GM23338 (cell line): ENCODE results near the gene FAM53A. TPM values are rescaled to one million over a fixed set of nuclear protein-coding genes. Genes with fewer than 3 reads are reported as not detected.

Experiments used
- ATAC-seq: fragments of 200-7000 bp; cut with Tn5 transposase; 3 replicates; pipeline ENCODE4 v1.9.1; 2020
- DNase-seq: peaks from one replicate; pipeline ENCODE4 v3.0.0-alpha.2; 2015; ENCODE audit warnings: low spot score
- H2AFZ ChIP-seq: fragments of 200-600 bp; sonication (generic); 2 replicates; pipeline ENCODE4 v1.8.0; 2016; ENCODE audit warnings: antibody characterized with exemption, mild to moderate bottlenecking, moderate library complexity
- H3F3A ChIP-seq: fragments of 200-600 bp; sonication (generic); replicated peaks from 2 replicates; pipeline ENCODE4 v1.8.0; 2017; ENCODE audit warnings: antibody characterized with exemption, mixed run types, low read depth
- H3K27ac ChIP-seq: fragments of 200-600 bp; sonication (generic); 2 replicates; pipeline ENCODE4 v1.6.1; 2016; ENCODE audit warnings: low read depth
- H3K27me3 ChIP-seq: fragments of 200-600 bp; sonication (generic); 2 replicates; pipeline ENCODE4 v1.8.0; 2016; ENCODE audit warnings: mild to moderate bottlenecking, mixed run types, moderate library complexity; ENCODE audit not compliant: insufficient read depth
- H3K36me3 ChIP-seq: fragments of 200-600 bp; sonication (generic); 2 replicates; pipeline ENCODE4 v1.8.0; 2016; ENCODE audit warnings: mild to moderate bottlenecking; ENCODE audit not compliant: insufficient read depth
- H3K4me1 ChIP-seq: fragments of 200-600 bp; sonication (generic); 2 replicates; pipeline ENCODE4 v1.8.0; 2016; ENCODE audit warnings: mild to moderate bottlenecking, moderate library complexity; ENCODE audit not compliant: insufficient read depth
- H3K4me2 ChIP-seq: fragments of 200-600 bp; sonication (generic); 2 replicates; pipeline ENCODE4 v1.7.1; 2017; ENCODE audit warnings: mixed run types
- H3K4me3 ChIP-seq: fragments of 200-600 bp; sonication (generic); 2 replicates; pipeline ENCODE4 v1.6.1; 2016; ENCODE audit warnings: mixed run types
- H3K79me2 ChIP-seq: fragments of 200-600 bp; sonication (generic); replicated peaks from 2 replicates; pipeline ENCODE4 v1.8.0; 2017; ENCODE audit warnings: mild to moderate bottlenecking; ENCODE audit not compliant: insufficient read depth
- H3K9me2 ChIP-seq: fragments of 200-600 bp; sonication (generic); 2 replicates; pipeline ENCODE4 v1.8.0; 2017; ENCODE audit not compliant: insufficient read depth
- H4K20me1 ChIP-seq: fragments of 200-600 bp; sonication (generic); replicated peaks from 2 replicates; pipeline ENCODE4 v1.8.0; 2017; ENCODE audit warnings: mild to moderate bottlenecking; ENCODE audit not compliant: insufficient read depth
- H3K27ac Mint-ChIP-seq: 2 replicates; pipeline ENCODE4 v1.8.0; 2020; ENCODE audit warnings: inconsistent platforms, mild to moderate bottlenecking, moderate library complexity, mixed read lengths
- H3K27me3 Mint-ChIP-seq: 3 replicates; pipeline ENCODE4 v1.8.0; 2022; ENCODE audit warnings: low read depth, mild to moderate bottlenecking, moderate library complexity, mixed read lengths, inconsistent platforms; ENCODE audit not compliant: insufficient read depth, poor library complexity
- H3K36me3 Mint-ChIP-seq: 3 replicates; pipeline ENCODE4 v1.8.0; 2021; ENCODE audit warnings: low read depth, mild to moderate bottlenecking, inconsistent platforms, moderate library complexity, mixed read lengths
- H3K4me1 Mint-ChIP-seq: 3 replicates; pipeline ENCODE4 v1.8.0; 2020; ENCODE audit warnings: mild to moderate bottlenecking, inconsistent platforms, mixed read lengths
- H3K4me3 Mint-ChIP-seq: 3 replicates; pipeline ENCODE4 v1.8.0; 2021; ENCODE audit warnings: moderate library complexity, mild to moderate bottlenecking, inconsistent platforms, mixed read lengths
- H3K9me3 Mint-ChIP-seq: 3 replicates; pipeline ENCODE4 v1.8.0; 2020; ENCODE audit warnings: moderate library complexity, mild to moderate bottlenecking, inconsistent platforms, mixed read lengths
- CREB1 ChIP-seq: fragments of 250-450 bp; sonication (Bioruptor Pico); IDR thresholded peaks from 2 replicates; pipeline ENCODE4 v1.5.0; 2020; ENCODE audit warnings: low read depth, mild to moderate bottlenecking, moderate library complexity
- EZH2 ChIP-seq: fragments of 200-600 bp; sonication (generic); IDR thresholded peaks from one replicate; pipeline ENCODE4 v1.8.0; 2017; ENCODE audit warnings: antibody characterized with exemption, mild to moderate bottlenecking, low read depth; ENCODE audit not compliant: unreplicated experiment
- EZH2phosphoT487 ChIP-seq: fragments of 200-600 bp; sonication (generic); IDR thresholded peaks from one replicate; pipeline ENCODE4 v1.8.1; 2018; ENCODE audit warnings: antibody characterized with exemption; ENCODE audit not compliant: unreplicated experiment
- JUNB ChIP-seq: IDR thresholded peaks from one replicate; pipeline ENCODE4 v1.6.1; 2016; ENCODE audit warnings: antibody characterized with exemption; ENCODE audit not compliant: unreplicated experiment
- NANOG ChIP-seq: IDR thresholded peaks from 2 replicates; pipeline ENCODE4 v1.6.1; 2016; ENCODE audit warnings: antibody characterized with exemption, borderline replicate concordance
- POLR2AphosphoS5 ChIP-seq: IDR thresholded peaks from 2 replicates; pipeline ENCODE4 v1.6.1; 2016; ENCODE audit warnings: antibody characterized with exemption, low read depth
- STAT1 ChIP-seq: IDR thresholded peaks from one replicate; pipeline ENCODE4 v1.6.1; 2016; ENCODE audit warnings: antibody characterized with exemption; ENCODE audit not compliant: unreplicated experiment
- ZNF114 ChIP-seq: fragments of 250-450 bp; sonication (Bioruptor Pico); IDR thresholded peaks from 2 replicates; pipeline ENCODE4 v1.5.0; 2020; ENCODE audit warnings: mild to moderate bottlenecking, moderate library complexity
- ZNF331 ChIP-seq: fragments of 250-450 bp; sonication (Bioruptor Pico); IDR thresholded peaks from 2 replicates; pipeline ENCODE4 v1.5.0; 2020; ENCODE audit warnings: low read depth, mild to moderate bottlenecking, moderate library complexity
- polyA plus RNA-seq: library from polyadenylated mRNA; unstranded; fragments of >200 nt; fragmentation: Nextera tagmentation; extraction: Ambion mirVana; gene quantifications from 2 replicates; pipeline ENCODE4 v1.2.1, GENCODE V29; 2016
- total RNA-seq: library from RNA; depleted of rRNA; stranded (reverse); fragments of >200 nt; shearing (Covaris generic); gene quantifications from 2 replicates; pipeline ENCODE4 v1.2.3, GENCODE V29; 2014
- TF ChIP-seq, protein P1 (sequence below): IDR thresholded peaks from 2 replicates; pipeline ENCODE4 v1.6.1; 2016; ENCODE audit warnings: antibody characterized with exemption
- TF ChIP-seq, protein P2 (sequence below), 2 experiments: fragments of 200-600 bp in 1 of 2; sonication (generic) in 1 of 2; conservative IDR thresholded peaks; 2 replicates each; pipeline versions ENCODE4 v1.5.1 to v1.6.1; 2016 to 2017; ENCODE audit warnings: antibody characterized with exemption in 2 of 2, low read depth in 2 of 2, mild to moderate bottlenecking in 2 of 2, moderate library complexity in 1 of 2
- TF ChIP-seq, protein P3 (sequence below): fragments of 250-450 bp; sonication (Bioruptor Pico); IDR thresholded peaks from 2 replicates; pipeline ENCODE4 v1.5.0; 2020; ENCODE audit warnings: mild to moderate bottlenecking, moderate library complexity
- TF ChIP-seq, protein P4 (sequence below): IDR thresholded peaks from one replicate; pipeline ENCODE4 v1.6.1; 2018; ENCODE audit warnings: antibody characterized with exemption; ENCODE audit not compliant: unreplicated experiment

The FAM53A gene
- total and polyA plus RNA-seq, 2 experiments from 2014 or later, result 1.1 to 3.1 TPM

DNA sequence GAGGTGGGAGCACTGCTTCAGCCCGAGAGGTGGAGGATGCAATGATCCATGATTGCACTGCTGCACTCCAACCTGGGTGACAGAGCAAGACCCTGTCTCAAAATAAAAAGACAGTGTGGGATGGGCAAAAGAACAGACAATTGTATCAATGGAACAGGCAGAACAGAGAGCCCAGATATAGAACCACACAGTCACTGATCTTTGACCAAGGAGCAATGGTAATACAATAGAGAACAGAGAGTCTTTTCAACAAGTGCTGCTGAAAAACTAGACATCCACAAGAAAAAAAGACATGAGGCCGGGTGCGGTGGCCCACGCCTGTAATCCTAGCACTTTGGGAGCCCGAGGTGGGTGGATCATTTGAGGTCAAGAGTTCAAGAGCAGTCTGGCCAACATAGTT is 5.9 kb downstream of the FAM53A start:
- H3K27me3 ChIP-seq, result peaks cover 17% of the 10 kb centered on the region
- H3K36me3 ChIP-seq, result no peaks in the 10 kb centered on the region
- peaks cover 18% of the 10 kb centered on the region for H3K4me1 Mint-ChIP-seq
- H3K4me3 ChIP-seq, result no peak overlapping the region
- TF ChIP-seq EZH2 (no peak), NANOG (no peak), EZH2phosphoT487 (no peak), ZNF331 (no peak), ZNF114 (CRISPR knock-in tag) (no peak), POLR2AphosphoS5 (no peak), JUNB (no peak), STAT1 (no peak), CREB1 (CRISPR knock-in tag) (no peak)
- TF ChIP-seq, protein P1, sequence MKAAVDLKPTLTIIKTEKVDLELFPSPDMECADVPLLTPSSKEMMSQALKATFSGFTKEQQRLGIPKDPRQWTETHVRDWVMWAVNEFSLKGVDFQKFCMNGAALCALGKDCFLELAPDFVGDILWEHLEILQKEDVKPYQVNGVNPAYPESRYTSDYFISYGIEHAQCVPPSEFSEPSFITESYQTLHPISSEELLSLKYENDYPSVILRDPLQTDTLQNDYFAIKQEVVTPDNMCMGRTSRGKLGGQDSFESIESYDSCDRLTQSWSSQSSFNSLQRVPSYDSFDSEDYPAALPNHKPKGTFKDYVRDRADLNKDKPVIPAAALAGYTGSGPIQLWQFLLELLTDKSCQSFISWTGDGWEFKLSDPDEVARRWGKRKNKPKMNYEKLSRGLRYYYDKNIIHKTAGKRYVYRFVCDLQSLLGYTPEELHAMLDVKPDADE, result no peak
- TF ChIP-seq, protein P2, sequence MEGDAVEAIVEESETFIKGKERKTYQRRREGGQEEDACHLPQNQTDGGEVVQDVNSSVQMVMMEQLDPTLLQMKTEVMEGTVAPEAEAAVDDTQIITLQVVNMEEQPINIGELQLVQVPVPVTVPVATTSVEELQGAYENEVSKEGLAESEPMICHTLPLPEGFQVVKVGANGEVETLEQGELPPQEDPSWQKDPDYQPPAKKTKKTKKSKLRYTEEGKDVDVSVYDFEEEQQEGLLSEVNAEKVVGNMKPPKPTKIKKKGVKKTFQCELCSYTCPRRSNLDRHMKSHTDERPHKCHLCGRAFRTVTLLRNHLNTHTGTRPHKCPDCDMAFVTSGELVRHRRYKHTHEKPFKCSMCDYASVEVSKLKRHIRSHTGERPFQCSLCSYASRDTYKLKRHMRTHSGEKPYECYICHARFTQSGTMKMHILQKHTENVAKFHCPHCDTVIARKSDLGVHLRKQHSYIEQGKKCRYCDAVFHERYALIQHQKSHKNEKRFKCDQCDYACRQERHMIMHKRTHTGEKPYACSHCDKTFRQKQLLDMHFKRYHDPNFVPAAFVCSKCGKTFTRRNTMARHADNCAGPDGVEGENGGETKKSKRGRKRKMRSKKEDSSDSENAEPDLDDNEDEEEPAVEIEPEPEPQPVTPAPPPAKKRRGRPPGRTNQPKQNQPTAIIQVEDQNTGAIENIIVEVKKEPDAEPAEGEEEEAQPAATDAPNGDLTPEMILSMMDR (conservative IDR thresholded peaks at IDR 0.05; ENCODE audit: low read depth in 2 of 2), result no peak
- TF ChIP-seq, protein P3, sequence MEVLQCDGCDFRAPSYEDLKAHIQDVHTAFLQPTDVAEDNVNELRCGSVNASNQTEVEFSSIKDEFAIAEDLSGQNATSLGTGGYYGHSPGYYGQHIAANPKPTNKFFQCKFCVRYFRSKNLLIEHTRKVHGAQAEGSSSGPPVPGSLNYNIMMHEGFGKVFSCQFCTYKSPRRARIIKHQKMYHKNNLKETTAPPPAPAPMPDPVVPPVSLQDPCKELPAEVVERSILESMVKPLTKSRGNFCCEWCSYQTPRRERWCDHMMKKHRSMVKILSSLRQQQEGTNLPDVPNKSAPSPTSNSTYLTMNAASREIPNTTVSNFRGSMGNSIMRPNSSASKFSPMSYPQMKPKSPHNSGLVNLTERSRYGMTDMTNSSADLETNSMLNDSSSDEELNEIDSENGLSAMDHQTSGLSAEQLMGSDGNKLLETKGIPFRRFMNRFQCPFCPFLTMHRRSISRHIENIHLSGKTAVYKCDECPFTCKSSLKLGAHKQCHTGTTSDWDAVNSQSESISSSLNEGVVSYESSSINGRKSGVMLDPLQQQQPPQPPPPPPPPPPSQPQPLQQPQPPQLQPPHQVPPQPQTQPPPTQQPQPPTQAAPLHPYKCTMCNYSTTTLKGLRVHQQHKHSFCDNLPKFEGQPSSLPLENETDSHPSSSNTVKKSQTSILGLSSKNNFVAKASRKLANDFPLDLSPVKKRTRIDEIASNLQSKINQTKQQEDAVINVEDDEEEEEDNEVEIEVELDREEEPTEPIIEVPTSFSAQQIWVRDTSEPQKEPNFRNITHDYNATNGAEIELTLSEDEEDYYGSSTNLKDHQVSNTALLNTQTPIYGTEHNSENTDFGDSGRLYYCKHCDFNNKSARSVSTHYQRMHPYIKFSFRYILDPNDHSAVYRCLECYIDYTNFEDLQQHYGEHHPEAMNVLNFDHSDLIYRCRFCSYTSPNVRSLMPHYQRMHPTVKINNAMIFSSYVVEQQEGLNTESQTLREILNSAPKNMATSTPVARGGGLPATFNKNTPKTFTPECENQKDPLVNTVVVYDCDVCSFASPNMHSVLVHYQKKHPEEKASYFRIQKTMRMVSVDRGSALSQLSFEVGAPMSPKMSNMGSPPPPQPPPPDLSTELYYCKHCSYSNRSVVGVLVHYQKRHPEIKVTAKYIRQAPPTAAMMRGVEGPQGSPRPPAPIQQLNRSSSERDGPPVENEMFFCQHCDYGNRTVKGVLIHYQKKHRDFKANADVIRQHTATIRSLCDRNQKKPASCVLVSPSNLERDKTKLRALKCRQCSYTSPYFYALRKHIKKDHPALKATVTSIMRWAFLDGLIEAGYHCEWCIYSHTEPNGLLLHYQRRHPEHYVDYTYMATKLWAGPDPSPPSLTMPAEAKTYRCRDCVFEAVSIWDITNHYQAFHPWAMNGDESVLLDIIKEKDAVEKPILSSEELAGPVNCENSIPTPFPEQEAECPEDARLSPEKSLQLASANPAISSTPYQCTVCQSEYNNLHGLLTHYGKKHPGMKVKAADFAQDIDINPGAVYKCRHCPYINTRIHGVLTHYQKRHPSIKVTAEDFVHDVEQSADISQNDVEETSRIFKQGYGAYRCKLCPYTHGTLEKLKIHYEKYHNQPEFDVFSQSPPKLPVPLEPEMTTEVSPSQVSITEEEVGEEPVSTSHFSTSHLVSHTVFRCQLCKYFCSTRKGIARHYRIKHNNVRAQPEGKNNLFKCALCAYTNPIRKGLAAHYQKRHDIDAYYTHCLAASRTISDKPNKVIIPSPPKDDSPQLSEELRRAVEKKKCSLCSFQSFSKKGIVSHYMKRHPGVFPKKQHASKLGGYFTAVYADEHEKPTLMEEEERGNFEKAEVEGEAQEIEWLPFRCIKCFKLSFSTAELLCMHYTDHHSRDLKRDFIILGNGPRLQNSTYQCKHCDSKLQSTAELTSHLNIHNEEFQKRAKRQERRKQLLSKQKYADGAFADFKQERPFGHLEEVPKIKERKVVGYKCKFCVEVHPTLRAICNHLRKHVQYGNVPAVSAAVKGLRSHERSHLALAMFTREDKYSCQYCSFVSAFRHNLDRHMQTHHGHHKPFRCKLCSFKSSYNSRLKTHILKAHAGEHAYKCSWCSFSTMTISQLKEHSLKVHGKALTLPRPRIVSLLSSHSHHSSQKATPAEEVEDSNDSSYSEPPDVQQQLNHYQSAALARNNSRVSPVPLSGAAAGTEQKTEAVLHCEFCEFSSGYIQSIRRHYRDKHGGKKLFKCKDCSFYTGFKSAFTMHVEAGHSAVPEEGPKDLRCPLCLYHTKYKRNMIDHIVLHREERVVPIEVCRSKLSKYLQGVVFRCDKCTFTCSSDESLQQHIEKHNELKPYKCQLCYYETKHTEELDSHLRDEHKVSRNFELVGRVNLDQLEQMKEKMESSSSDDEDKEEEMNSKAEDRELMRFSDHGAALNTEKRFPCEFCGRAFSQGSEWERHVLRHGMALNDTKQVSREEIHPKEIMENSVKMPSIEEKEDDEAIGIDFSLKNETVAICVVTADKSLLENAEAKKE (CRISPR knock-in tag), result no peak
- TF ChIP-seq, protein P4, sequence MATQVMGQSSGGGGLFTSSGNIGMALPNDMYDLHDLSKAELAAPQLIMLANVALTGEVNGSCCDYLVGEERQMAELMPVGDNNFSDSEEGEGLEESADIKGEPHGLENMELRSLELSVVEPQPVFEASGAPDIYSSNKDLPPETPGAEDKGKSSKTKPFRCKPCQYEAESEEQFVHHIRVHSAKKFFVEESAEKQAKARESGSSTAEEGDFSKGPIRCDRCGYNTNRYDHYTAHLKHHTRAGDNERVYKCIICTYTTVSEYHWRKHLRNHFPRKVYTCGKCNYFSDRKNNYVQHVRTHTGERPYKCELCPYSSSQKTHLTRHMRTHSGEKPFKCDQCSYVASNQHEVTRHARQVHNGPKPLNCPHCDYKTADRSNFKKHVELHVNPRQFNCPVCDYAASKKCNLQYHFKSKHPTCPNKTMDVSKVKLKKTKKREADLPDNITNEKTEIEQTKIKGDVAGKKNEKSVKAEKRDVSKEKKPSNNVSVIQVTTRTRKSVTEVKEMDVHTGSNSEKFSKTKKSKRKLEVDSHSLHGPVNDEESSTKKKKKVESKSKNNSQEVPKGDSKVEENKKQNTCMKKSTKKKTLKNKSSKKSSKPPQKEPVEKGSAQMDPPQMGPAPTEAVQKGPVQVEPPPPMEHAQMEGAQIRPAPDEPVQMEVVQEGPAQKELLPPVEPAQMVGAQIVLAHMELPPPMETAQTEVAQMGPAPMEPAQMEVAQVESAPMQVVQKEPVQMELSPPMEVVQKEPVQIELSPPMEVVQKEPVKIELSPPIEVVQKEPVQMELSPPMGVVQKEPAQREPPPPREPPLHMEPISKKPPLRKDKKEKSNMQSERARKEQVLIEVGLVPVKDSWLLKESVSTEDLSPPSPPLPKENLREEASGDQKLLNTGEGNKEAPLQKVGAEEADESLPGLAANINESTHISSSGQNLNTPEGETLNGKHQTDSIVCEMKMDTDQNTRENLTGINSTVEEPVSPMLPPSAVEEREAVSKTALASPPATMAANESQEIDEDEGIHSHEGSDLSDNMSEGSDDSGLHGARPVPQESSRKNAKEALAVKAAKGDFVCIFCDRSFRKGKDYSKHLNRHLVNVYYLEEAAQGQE, result no peak
- H3K4me1 ChIP-seq, result 0 out of 2 replicates have a peak, but pooled peaks cover 2% of the 10 kb centered on the region
- peaks cover 8% of the 10 kb centered on the region for H3F3A ChIP-seq
- H3K27ac Mint-ChIP-seq, result no peak overlapping the region
- H3K4me3 Mint-ChIP-seq, result no peak overlapping the region
- H4K20me1 ChIP-seq, result no peaks in the 10 kb centered on the region
- H3K27me3 Mint-ChIP-seq, result peaks cover 22% of the 10 kb centered on the region
- H3K9me3 Mint-ChIP-seq, result peaks cover 2% of the 10 kb centered on the region; the same call in 2 of the 3 replicates
- H3K36me3 Mint-ChIP-seq, result no peaks in the 10 kb centered on the region
- DNase-seq (no peak), ATAC-seq (no peak)
- H2AFZ ChIP-seq, result no peak overlapping the region
- no peaks in the 10 kb centered on the region for H3K79me2 ChIP-seq
- no peak overlapping the region for H3K4me2 ChIP-seq
- H3K9me2 ChIP-seq, result no peaks in the 10 kb centered on the region
- H3K27ac ChIP-seq, result no peak overlapping the region
